WTC11 (cell line): ENCODE results near the gene SLC5A9.

Source experiments
- CREB1 ChIP-seq: sonication (generic); formaldehyde crosslinking; IDR thresholded peaks from 2 replicates; pipeline ENCODE4 v1.8.0; 2023; ENCODE audit warnings: mild to moderate bottlenecking, missing genetic modification reagents
- NR3C1 ChIP-seq: sonication (generic); formaldehyde crosslinking; conservative IDR thresholded peaks from 2 replicates; pipeline ENCODE4 v1.8.1; 2023; ENCODE audit warnings: low read depth, mild to moderate bottlenecking, missing genetic modification reagents
- TF ChIP-seq, protein P1 (sequence below): fragments of 200-600 bp; IDR thresholded peaks from 2 replicates; pipeline ENCODE4 v1.8.0; 2022; ENCODE audit warnings: antibody characterized with exemption
- TF ChIP-seq, protein P2 (sequence below): sonication (generic); formaldehyde crosslinking; IDR thresholded peaks from 2 replicates; pipeline ENCODE4 v1.8.1; 2023; ENCODE audit warnings: mild to moderate bottlenecking, missing genetic modification reagents, moderate library complexity

DNA sequence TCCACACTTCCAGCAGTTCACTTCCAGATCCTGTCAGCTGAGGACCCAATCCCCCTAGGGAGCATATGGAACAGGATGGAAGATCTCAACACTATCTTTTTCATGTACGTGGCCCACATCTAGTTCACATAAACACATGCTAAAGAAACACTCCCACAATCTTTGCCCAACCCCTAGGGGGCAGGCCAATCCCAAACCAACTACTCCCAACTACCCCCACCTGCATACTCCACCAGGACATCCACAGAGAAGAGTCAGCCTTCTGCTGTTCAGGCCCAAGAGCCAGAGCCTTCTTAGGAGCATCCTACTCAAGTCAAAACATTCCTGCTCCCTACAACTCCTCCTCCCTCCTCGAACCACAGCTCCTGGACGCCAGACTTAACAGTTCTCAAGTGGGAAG lies 5.6 kb upstream of the SLC5A9 start:
- TF ChIP-seq, protein P1, sequence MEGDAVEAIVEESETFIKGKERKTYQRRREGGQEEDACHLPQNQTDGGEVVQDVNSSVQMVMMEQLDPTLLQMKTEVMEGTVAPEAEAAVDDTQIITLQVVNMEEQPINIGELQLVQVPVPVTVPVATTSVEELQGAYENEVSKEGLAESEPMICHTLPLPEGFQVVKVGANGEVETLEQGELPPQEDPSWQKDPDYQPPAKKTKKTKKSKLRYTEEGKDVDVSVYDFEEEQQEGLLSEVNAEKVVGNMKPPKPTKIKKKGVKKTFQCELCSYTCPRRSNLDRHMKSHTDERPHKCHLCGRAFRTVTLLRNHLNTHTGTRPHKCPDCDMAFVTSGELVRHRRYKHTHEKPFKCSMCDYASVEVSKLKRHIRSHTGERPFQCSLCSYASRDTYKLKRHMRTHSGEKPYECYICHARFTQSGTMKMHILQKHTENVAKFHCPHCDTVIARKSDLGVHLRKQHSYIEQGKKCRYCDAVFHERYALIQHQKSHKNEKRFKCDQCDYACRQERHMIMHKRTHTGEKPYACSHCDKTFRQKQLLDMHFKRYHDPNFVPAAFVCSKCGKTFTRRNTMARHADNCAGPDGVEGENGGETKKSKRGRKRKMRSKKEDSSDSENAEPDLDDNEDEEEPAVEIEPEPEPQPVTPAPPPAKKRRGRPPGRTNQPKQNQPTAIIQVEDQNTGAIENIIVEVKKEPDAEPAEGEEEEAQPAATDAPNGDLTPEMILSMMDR: no peak
- TF ChIP-seq, protein P2, sequence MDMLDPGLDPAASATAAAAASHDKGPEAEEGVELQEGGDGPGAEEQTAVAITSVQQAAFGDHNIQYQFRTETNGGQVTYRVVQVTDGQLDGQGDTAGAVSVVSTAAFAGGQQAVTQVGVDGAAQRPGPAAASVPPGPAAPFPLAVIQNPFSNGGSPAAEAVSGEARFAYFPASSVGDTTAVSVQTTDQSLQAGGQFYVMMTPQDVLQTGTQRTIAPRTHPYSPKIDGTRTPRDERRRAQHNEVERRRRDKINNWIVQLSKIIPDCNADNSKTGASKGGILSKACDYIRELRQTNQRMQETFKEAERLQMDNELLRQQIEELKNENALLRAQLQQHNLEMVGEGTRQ: no peak
- TF ChIP-seq CREB1 (CRISPR knock-in tag) (no peak), NR3C1 (CRISPR knock-in tag) (no peak)
